HG03460 (cell line): Measurements from ENCODE around the gene CRYBG1.
"Not testable (repeated sequence)": the region's sequence is repeated elsewhere in the genome, so short reads cannot be mapped to it uniquely, and the experiment has no call there.

Source experiments
- ATAC-seq: cut with Tn5 transposase; IDR thresholded peaks from one replicate; pipeline ENCODE4 v1.9.1; 2021; ENCODE audit not compliant: unreplicated experiment

The CRYBG1 gene

GRCh38 chr6:106373502-106374239, 13.2 kb downstream of the CRYBG1 start:
- ATAC-seq: no peak

- no peak for ATAC-seq
These were observed 16.6 kb downstream of the CRYBG1 start for GRCh38 chr6:106377061-106377540.

- no peak for ATAC-seq
These were observed 19.4 kb downstream of the CRYBG1 start for GRCh38 chr6:106379951-106380350.

- ATAC-seq: no peak
These were observed 19.9 kb downstream of the CRYBG1 start for GRCh38 chr6:106380407-106380806.

- no peak for ATAC-seq
These were observed 20.7 kb downstream of the CRYBG1 start for GRCh38 chr6:106381223-106381622.

GRCh38 chr6:106381881-106382280, 21.4 kb downstream of the CRYBG1 start:
- no peak for ATAC-seq

GRCh38 chr6:106383573-106383972, 23.1 kb downstream of the CRYBG1 start:
- ATAC-seq: no peak

- ATAC-seq: no peak
These were observed 25.0 kb downstream of the CRYBG1 start for GRCh38 chr6:106385530-106385929.

- no peak for ATAC-seq
These were observed 27.4 kb downstream of the CRYBG1 start for GRCh38 chr6:106387875-106388274.

- no peak for ATAC-seq
These were observed 29.6 kb downstream of the CRYBG1 start for GRCh38 chr6:106390088-106390487.

- no peak for ATAC-seq
These were observed 36.1 kb downstream of the CRYBG1 start for GRCh38 chr6:106396426-106397220.

GRCh38 chr6:106397431-106397830, 36.9 kb downstream of the CRYBG1 start:
- ATAC-seq: no peak

GRCh38 chr6:106398621-106399020, 38.1 kb downstream of the CRYBG1 start:
- no peak for ATAC-seq

- not testable (repeated sequence) for ATAC-seq
These were observed 44.5 kb downstream of the CRYBG1 start for GRCh38 chr6:106405044-106405443.

GRCh38 chr6:106411056-106411455, 50.5 kb downstream of the CRYBG1 start:
- ATAC-seq: no peak

GRCh38 chr6:106411643-106412200, 51.2 kb downstream of the CRYBG1 start:
- ATAC-seq: no peak

- no peak for ATAC-seq
These were observed 52.5 kb downstream of the CRYBG1 start for GRCh38 chr6:106413016-106413415.

- no peak for ATAC-seq
These were observed 53.2 kb downstream of the CRYBG1 start for GRCh38 chr6:106413722-106414121.

GRCh38 chr6:106415921-106416320, 55.4 kb downstream of the CRYBG1 start:
- no peak for ATAC-seq

- ATAC-seq: no peak
These were observed 57.1 kb downstream of the CRYBG1 start for GRCh38 chr6:106417572-106418147.

- no peak for ATAC-seq
These were observed 59.5 kb downstream of the CRYBG1 start for GRCh38 chr6:106419900-106420613.
